Adrenal gland (tissue), 5 donors: ENCODE data around the gene SUN1.

Experiments
- POLR2A ChIP-seq, 2 donors: fragments of 450-650 bp; IDR thresholded peaks; one replicate each; pipeline ENCODE4 v1.6.1; 2017; ENCODE audit warnings: antibody characterized with exemption in 2 of 2, mild to moderate bottlenecking in 2 of 2, moderate library complexity in 1 of 2
- TF ChIP-seq, protein P1 (sequence below), 6 experiments: fragments of 450-650 bp in 4 of 6; fragments of 200-600 bp in 2 of 6; sonication (generic) in 1 of 6; IDR thresholded peaks; 1 replicate in 5 of 6; 2 replicates in 1 of 6; pipeline versions ENCODE4 v1.5.1 to v1.8.0; 2016 to 2021; ENCODE audit warnings: antibody characterized with exemption in 6 of 6, mild to moderate bottlenecking in 2 of 6, moderate library complexity in 1 of 6
- donor health status: DM: no; HTN: no; CAD: no.

DNA sequence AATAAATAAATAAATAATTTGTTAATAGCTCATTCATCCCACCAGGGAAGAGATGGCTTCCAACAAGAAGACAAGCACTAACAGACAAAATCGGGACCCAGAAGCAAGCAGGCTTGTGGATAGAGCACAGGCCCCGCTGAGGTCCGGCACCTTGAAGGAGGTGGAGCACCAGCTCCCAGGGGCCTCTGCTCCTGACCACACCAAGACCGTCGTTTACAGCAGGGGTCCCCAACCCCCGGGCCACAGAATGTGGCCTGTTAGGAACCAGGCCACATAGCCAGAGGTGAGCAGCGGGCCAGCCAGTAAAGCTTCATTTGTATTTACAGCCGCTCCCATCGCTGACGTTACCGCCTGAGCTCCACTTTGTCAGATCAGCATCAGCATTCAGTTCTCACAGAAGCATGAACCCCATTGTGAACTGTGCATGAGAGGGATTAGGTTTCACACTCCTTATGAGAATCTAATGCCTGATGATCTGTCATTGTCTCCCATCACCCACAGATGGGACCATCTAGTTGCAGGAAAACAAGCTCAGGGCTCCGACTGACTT lies 33.3 kb upstream of the SUN1 start:
- TF ChIP-seq, protein P1, sequence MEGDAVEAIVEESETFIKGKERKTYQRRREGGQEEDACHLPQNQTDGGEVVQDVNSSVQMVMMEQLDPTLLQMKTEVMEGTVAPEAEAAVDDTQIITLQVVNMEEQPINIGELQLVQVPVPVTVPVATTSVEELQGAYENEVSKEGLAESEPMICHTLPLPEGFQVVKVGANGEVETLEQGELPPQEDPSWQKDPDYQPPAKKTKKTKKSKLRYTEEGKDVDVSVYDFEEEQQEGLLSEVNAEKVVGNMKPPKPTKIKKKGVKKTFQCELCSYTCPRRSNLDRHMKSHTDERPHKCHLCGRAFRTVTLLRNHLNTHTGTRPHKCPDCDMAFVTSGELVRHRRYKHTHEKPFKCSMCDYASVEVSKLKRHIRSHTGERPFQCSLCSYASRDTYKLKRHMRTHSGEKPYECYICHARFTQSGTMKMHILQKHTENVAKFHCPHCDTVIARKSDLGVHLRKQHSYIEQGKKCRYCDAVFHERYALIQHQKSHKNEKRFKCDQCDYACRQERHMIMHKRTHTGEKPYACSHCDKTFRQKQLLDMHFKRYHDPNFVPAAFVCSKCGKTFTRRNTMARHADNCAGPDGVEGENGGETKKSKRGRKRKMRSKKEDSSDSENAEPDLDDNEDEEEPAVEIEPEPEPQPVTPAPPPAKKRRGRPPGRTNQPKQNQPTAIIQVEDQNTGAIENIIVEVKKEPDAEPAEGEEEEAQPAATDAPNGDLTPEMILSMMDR (IDR thresholded peaks at IDR 0.05) = no peak
- TF ChIP-seq POLR2A (IDR thresholded peaks at IDR 0.05) = no peak
